ENCODE data around the gene RPP14. TPM values are rescaled to one million over a fixed set of nuclear protein-coding genes. Genes with fewer than 3 reads are reported as not detected.

RPP14 gene
- total RNA-seq, 1 donor from 2014 or later: 23.3 TPM

DNA sequence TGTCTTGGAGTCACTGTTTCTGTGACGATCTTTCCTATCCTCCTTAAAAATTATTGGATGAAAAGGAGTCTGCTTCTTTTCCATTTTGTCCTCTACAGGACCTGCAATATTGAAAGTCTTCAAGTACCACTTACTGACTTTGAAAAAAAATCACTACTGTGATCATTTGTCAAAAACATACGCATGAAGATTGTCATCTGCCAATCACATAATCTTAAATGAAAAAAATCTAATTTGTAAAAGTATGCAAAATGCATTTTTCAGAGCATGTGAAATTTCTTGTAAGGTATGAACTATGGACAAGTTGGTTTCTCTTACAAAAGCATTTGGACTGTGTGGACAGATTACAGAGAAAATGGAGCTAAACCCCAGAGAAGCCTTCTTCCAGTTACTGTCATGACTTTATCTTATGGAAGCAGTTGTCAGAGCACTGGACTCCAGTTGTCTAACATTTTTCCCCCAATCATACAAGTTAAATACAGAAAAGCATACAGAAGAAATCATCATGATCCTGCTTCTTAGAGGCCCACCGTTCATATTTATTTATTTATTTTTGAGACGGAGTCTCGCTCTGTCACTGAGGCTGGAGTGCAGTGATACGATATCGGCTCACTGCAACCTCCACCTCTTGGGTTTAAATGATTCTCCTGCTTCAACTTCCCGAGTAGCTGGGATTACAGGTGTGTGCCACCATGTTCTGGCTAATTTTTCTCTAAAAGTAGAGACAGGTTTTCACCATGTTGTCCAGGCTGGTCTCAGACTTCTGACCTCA is 23.3 kb downstream of the RPP14 start:
- H3K4me3 Mint-ChIP-seq: no peak overlapping the region
- peaks cover 3% of the 10 kb centered on the region for H3K27me3 Mint-ChIP-seq
- no peaks in the 10 kb centered on the region for H3K36me3 Mint-ChIP-seq
- H3K27ac Mint-ChIP-seq: no peak overlapping the region
- H3K4me1 Mint-ChIP-seq (ENCODE audit: unreplicated experiment): peaks cover 29% of the 10 kb centered on the region
- DNase-seq (ENCODE audit: extremely low spot score, unreplicated experiment): no peak
- H3K9me3 Mint-ChIP-seq: no peaks in the 10 kb centered on the region
- TF ChIP-seq CTCF (conservative IDR thresholded peaks at IDR 0.05): no peak

- Mint-ChIP-seq H3K36me3 (no peaks in the 10 kb centered on the region), H3K27ac (no peak overlapping the region), H3K27me3 (peaks cover 3% of the 10 kb centered on the region), H3K9me3 (no peaks in the 10 kb centered on the region), H3K4me1 (ENCODE audit: unreplicated experiment) (peaks cover 30% of the 10 kb centered on the region), H3K4me3 (no peak overlapping the region)
- DNase-seq (ENCODE audit: extremely low spot score, unreplicated experiment): no peak
- no peak for TF ChIP-seq CTCF (conservative IDR thresholded peaks at IDR 0.05)
These were observed 23.9 kb downstream of the RPP14 start for GRCh38 chr3:58329922-58330413.

GRCh38 chr3:58331593-58332152 is 25.6 kb downstream of the RPP14 start:
- Mint-ChIP-seq H3K4me1 (ENCODE audit: unreplicated experiment) (peaks cover 25% of the 10 kb centered on the region), H3K9me3 (no peaks in the 10 kb centered on the region), H3K27ac (no peak overlapping the region), H3K27me3 (peaks cover 3% of the 10 kb centered on the region), H3K4me3 (peak overlapping the region; percentile 71), H3K36me3 (no peaks in the 10 kb centered on the region)
- no peak for TF ChIP-seq CTCF (conservative IDR thresholded peaks at IDR 0.05)
- no peak for DNase-seq (ENCODE audit: extremely low spot score, unreplicated experiment)

DNA sequence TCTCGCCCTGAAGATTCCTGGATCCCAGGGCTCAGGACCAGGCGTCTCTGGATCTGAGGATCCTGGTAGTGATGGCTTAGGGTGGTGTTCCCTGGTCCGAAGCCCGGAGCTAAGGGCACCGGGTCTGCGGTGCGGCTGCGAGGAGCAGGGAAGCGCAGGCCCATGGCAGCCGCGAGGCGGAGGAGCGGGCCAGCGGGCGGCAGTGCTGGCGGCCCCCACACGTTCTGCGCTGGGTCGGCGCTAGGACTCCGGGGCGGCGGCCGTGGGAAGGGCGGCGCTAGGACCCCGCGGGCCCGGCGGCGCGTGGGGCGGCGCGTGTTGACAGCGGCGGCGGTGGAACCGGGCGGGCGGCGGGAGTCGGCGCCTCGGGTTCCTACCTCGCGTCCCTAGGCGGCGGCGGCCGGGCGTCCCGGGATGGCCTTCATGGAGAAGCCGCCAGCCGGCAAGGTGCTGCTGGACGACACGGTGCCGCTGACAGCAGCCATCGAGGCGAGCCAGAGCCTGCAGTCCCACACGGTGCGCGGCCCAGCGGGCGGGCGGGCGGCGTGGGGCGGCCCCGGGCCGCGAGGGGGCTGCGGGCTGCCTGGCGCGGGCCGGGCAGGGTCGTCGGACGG is 26.6 kb downstream of the RPP14 start, which contains the start of gene PXK:
Gene PXK, plus strand, starts transcription at position 318 of the 614 bp plus-strand sequence. Its CDS starts 97 bp downstream, at position 415.
- Mint-ChIP-seq H3K27ac (peak within 1 kb of the TSS; percentile 71), H3K4me1 (ENCODE audit: unreplicated experiment) (peaks cover 25% of the 10 kb centered on the region), H3K36me3 (no peaks in the 10 kb centered on the region), H3K27me3 (peaks cover 3% of the 10 kb centered on the region), H3K9me3 (no peaks in the 10 kb centered on the region), H3K4me3 (peak within 1 kb of the TSS; percentile 100)
- DNase-seq (ENCODE audit: extremely low spot score, unreplicated experiment): peak; percentile 80
- TF ChIP-seq CTCF (conservative IDR thresholded peaks at IDR 0.05): peak; percentile 40

DNA sequence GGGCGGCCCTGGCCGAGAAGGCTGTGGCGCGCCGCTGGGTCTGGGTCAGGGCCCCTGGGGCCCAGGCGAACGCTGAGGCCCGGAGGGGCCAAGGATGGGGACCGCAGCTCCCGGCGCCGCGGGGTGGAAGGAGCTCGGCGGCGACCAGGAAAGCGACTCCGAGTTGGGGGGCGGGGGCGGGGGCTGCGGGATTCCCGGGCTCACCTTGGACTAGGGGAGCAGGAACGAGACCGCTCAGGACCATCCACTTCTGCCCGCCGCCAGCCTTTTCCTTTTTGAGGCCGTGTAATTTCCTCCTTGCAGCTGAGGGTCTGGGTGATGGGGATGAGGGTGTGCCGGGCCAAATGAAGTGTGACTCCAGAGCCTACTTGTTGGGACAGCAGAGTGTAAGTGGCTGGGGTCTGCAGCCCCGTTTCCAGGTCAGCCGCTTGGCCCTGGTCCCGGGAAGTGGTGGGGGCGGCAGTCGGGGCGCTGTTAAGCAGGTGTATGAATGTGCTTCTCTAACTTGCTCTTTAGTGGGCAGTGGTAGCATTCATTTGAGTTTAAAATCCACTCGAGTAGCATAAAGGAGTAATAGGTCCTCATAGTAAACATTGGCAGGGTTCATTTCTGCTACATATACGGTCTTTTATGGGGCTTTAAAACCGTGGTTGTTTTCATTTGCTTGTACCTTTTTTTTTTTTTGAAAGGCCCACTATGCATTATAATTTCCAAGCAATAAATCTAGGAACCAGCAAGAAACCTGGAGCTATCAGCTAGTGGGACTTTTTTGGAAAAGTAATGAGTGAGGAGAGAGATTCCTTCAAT is 27.4 kb downstream of the RPP14 start:
- H3K4me1 Mint-ChIP-seq (ENCODE audit: unreplicated experiment): peaks cover 25% of the 10 kb centered on the region
- no peaks in the 10 kb centered on the region for H3K36me3 Mint-ChIP-seq
- peak overlapping the region; percentile 100 for H3K4me3 Mint-ChIP-seq
- no peaks in the 10 kb centered on the region for H3K9me3 Mint-ChIP-seq
- TF ChIP-seq CTCF (conservative IDR thresholded peaks at IDR 0.05): no peak
- DNase-seq (ENCODE audit: extremely low spot score, unreplicated experiment): no peak
- peak overlapping the region; percentile 71 for H3K27ac Mint-ChIP-seq
- peaks cover 3% of the 10 kb centered on the region for H3K27me3 Mint-ChIP-seq
